Hippocampal formation (tissue), 2 donors: ENCODE measurements around the gene AHNAK.
"Not testable (repeated sequence)": the region's sequence is repeated elsewhere in the genome, so short reads cannot be mapped to it uniquely, and the experiment has no call there.

ENCODE experiments used
- DNase-seq, 2 donors: peaks; one replicate each; lab custom pipeline; 2025; lab: John Stamatoyannopoulos, UW

Gene AHNAK, protein sequence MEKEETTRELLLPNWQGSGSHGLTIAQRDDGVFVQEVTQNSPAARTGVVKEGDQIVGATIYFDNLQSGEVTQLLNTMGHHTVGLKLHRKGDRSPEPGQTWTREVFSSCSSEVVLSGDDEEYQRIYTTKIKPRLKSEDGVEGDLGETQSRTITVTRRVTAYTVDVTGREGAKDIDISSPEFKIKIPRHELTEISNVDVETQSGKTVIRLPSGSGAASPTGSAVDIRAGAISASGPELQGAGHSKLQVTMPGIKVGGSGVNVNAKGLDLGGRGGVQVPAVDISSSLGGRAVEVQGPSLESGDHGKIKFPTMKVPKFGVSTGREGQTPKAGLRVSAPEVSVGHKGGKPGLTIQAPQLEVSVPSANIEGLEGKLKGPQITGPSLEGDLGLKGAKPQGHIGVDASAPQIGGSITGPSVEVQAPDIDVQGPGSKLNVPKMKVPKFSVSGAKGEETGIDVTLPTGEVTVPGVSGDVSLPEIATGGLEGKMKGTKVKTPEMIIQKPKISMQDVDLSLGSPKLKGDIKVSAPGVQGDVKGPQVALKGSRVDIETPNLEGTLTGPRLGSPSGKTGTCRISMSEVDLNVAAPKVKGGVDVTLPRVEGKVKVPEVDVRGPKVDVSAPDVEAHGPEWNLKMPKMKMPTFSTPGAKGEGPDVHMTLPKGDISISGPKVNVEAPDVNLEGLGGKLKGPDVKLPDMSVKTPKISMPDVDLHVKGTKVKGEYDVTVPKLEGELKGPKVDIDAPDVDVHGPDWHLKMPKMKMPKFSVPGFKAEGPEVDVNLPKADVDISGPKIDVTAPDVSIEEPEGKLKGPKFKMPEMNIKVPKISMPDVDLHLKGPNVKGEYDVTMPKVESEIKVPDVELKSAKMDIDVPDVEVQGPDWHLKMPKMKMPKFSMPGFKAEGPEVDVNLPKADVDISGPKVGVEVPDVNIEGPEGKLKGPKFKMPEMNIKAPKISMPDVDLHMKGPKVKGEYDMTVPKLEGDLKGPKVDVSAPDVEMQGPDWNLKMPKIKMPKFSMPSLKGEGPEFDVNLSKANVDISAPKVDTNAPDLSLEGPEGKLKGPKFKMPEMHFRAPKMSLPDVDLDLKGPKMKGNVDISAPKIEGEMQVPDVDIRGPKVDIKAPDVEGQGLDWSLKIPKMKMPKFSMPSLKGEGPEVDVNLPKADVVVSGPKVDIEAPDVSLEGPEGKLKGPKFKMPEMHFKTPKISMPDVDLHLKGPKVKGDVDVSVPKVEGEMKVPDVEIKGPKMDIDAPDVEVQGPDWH (N-terminal part only)

DNA sequence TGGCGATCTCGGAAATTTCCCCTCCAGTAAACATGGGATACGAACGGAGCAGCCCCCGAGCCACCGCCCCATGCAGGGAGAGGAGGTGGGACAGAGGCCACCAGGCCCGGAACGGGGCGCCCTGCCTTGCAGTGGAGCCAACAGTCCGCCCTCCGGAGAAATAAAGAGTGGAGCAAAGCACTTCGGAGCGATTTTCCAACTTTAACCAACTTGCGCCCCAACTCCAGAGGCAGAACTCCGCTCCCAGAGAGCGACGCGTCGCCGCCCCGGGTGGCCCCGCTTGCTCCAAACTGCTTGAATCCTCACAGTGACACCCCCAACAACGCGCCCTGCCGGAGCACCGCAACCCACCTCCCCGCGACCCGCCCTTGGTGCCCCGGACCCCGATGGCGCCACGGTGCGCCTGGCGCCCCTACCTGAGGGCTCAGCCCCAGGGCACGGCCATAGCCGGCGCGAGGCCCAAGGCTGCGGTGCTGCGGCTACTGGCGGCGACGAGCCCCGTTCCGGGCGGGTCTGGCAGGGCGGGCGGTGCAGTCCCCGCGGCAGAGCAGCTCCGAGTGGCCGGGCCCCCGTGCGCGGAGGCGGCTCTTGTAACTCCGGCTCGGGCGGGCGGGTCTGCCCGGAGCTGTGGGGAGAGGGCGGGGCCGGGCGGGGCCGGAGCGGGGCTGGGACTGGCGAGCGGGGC, at the start of gene AHNAK:
TSS of gene AHNAK (minus strand) at position 563 of the 685 bp plus-strand sequence. CDS start 10,708 bp downstream, outside the sequence.
- DNase-seq = peak in 1 of 2 donors; percentile 42

DNA sequence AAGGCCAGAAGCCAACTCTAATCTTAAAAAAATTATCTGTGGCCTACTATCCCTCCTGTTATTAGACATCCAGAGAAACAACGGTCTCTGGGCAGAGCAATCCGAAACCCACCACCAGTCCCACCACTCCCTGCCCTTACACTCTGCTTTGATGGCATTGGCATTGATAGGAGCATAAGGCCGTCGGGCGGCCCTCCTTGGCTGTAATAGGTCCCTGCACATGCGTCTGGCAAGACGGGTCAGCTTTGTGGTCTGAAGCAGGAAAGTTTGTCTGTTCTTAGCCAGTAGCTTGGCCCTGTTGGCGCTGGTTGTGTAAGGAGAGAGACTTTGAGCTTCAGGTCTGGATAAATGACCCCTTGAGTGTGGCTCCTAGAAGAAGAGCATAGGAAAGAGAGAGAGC, 48.5 kb upstream of the AHNAK start:
- DNase-seq = no peak

DNA sequence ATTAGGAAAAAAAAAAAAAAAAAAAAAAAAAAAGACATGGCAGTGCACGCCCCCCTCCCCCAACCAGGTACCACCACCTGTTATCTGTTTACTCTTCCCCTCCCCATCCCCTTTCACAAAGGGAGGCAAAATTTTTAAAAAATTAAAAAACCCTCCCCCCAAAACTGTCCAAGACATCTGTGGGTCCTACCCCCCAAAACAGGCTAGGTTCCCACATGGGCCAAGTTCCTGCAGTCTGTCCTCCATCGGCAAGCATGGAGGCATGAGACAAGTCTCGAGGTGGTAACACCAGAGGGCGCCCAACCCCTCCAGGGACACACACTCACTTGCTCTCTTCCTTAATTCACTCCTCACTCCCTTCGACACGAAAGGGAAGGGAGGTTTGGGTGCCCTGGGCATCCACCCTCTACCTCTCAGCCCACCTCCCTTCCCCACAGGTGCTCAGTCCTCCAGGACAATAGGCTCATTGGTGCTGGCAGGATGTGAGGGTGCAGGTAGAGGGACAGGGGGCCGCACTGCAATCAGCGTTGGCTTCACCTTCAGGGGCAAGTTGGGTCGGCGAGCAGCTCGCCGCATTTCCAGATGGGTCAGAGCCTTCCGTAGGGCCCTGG, 46.9 kb upstream of the AHNAK start:
- peak; percentile 45 to 63 for DNase-seq

DNA sequence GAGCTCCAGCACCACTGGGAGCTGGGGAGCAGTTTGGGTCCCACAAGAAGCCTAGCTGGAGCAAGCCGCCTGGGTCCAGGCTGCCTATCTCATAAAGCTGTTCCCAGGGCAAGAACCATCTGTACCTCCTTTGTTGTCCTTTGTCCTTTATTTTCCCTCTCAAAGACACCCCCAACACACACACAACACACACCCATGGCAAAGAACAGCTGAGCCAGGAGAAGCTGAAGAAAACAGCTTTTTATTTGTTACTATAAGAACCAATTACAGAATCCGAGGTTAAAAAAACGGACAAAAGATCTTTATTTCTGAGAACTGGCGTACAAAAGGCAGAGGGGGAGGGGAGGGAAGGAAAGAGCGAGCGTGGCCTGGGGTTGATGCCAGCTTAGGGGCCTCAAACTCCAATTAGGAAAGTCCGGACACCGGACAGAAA, 46.4 kb upstream of the AHNAK start:
- DNase-seq = peak; percentile 58 to 82

- DNase-seq = no peak
Observed at GRCh38 chr11:62592146-62592815, 45.7 kb upstream of the AHNAK start.

GRCh38 chr11:62591448-62592145, 45.0 kb upstream of the AHNAK start, which contains the start of gene TUT1:
TUT1 (minus strand) TSS chr11:62591523; CDS start chr11:62591485, 38 bp downstream.
- DNase-seq = peak; percentile 97 to 100

- no peak for DNase-seq
Observed at GRCh38 chr11:62588966-62589637, 42.5 kb upstream of the AHNAK start.

- not testable (repeated sequence) for DNase-seq
Observed at GRCh38 chr11:62585356-62585755, 38.8 kb upstream of the AHNAK start.

DNA sequence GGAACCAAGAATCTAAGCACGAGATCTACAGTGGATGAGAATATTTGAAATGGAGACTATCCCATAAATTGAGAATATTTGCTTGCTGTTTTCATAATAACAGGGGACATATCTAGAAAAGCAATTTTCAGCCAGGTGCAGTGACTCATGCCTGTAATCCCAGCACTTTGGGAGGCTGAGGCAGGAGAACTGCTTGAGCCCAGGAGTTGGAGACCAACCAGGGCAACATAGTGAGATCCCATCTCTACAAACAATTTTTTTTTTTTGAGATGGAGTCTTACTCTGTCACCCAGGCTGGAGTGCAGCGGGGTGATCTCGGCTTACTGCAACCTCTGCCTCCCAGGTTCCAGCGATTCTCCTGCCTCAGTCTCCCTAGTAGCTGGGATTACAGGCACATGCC, 35.1 kb upstream of the AHNAK start:
- not testable (repeated sequence) for DNase-seq

DNA sequence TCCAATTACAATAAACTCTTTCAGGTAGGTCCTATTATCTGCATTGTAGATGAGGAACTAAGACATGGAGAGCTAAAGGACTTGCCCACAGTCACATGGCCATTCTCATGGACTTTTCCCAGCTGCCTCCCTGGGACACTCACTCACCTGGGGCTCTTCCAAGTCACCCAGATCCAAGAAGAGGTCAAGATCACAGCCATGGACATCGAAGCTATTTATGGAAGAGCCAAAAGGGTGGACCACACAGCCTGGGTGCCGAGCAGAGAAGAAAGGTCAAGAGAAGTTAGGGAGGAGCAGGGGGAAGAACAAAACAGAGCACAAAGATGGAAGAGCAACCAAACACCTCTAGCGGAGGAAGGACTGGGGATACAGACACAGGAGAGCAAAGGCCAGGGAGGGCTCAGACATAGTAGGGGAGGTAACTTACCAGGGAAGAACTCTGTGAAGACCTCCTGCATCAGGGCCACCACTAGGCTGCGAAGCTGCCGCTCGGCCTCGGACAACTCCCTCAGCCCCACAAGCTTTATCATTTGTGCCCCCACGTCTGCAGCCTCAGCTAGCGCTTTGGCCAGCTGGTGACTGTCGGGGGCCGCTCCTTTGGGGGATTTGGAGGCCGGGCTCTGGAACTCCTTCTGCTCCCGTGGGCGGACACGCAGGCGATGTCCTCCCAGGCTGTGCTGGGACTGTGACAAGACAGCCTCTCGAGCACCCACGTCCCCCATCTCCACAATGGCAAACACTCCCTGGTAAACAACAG, 34.5 kb upstream of the AHNAK start:
- no peak for DNase-seq

DNA sequence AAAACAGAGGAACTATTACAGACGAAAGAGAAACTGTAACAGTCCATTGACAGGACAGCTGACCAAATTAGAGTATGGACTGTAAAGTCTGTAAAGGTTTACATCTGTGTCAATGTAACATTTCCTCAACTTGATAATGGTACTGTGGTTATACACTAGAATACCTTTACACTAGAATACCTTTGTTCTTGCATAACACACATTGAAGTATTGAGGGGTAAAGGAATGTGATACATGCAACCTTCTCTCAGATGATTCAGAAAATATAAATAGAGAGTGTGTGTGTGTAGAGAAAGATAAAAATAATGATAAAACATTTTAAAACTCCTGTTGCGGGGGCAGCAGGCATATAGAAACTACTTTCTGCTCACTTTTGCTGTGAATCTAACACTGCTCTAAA, 32.6 kb upstream of the AHNAK start:
- no peak for DNase-seq

DNA sequence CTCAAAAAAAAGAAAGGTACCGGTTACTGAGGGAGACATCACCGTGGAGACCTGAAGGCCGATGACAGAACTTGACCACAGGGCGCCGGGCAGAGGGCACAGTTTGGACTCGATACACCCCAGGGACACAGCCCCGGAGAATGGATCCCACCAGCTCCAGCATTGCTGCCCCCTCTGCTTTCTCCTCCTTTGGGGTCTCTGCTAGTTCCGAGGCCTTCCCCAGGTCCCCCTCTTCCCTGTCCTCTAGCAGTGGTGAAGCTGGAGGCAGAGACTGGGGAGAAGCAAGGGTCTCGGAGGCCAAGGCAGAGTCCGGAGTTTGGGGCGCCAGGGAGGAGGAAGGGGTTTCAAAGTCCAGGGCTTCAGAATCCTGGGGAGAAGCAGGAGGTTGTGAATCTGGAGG, 31.9 kb upstream of the AHNAK start:
- DNase-seq = no peak

GRCh38 chr11:62577046-62577714, 30.6 kb upstream of the AHNAK start:
- DNase-seq = no peak

GRCh38 chr11:62575837-62576236, 29.2 kb upstream of the AHNAK start:
- no peak for DNase-seq

GRCh38 chr11:62575156-62575555, 28.6 kb upstream of the AHNAK start:
- no peak for DNase-seq

DNA sequence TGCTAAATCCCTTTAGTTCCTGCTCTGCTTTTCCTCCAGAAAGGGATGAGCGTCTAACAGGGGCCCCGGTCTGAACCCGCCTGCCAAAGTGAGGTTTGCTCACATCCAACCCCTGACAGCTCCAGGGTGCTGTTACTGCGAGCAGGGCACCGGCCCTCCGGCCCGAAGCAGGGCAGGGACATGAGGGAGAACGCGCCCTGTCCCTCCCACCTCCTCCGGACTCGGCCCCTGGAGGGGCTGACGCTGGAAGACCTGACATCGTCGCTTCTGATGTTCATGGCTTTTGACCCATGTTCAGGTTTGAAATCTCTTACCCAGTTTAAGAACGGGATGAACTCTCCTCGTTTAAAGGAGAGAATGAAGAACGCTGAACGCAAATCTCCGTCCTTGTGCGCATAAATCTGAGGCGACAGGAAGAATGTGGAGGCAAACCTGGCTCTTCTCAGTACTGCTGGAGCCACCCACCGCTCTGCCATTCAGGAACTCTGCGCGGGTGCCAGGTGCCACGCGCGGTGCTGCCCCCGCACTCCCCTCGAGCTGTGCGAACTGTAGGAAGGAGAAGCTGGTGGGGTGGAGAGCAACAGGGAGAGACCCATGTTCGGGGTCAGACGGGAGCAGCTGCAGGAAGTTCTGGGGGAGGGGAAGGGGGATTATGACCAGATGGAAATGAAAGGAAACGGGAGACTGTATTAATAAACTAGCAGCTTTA, 27.9 kb upstream of the AHNAK start:
- peak in 1 of 2 donors; percentile 16 for DNase-seq
